Fibroblast of lung (primary cell): ENCODE measurements around the gene SLC15A5. TPM values are rescaled to one million over a fixed set of nuclear protein-coding genes. Genes with fewer than 3 reads are reported as not detected.

ENCODE experiments used
- DNase-seq, 2 donors: peaks; one replicate each; pipeline versions ENCODE4 v3.0.0 to v3.0.0-alpha.2; 2010; ENCODE audit warnings: low read depth in 2 of 2
- H2AFZ ChIP-seq: 2 replicates; pipeline ENCODE4 v1.5.1; 2012; ENCODE audit warnings: low read length, control low read depth, inconsistent platforms
- H3K27ac ChIP-seq: 2 replicates; pipeline ENCODE4 v1.5.1; 2011; ENCODE audit warnings: low read length, control low read depth; ENCODE audit not compliant: insufficient read depth
- H3K27me3 ChIP-seq: 2 replicates; pipeline ENCODE4 v1.5.1; 2011; ENCODE audit warnings: mild to moderate bottlenecking, low read length; ENCODE audit not compliant: control insufficient read depth, insufficient read depth
- H3K36me3 ChIP-seq: 2 replicates; pipeline ENCODE4 v1.5.1; 2011; ENCODE audit warnings: low read length; ENCODE audit not compliant: control insufficient read depth, insufficient read depth
- H3K4me1 ChIP-seq: 2 replicates; pipeline ENCODE4 v1.5.1; 2011; ENCODE audit warnings: low read length; ENCODE audit not compliant: control insufficient read depth, insufficient read depth; ENCODE audit errors: extremely low read depth
- H3K4me2 ChIP-seq: 2 replicates; pipeline ENCODE4 v1.5.1; 2011; ENCODE audit warnings: low read length, control low read depth; ENCODE audit not compliant: insufficient read depth; ENCODE audit errors: extremely low read depth
- H3K4me3 ChIP-seq, 4 experiments: fragments of 200-600 bp in 1 of 4; sonication (generic) in 1 of 4; replicated peaks in 1 of 4; 2 replicates each; pipeline ENCODE4 v1.5.1; 2011 to 2016; ENCODE audit warnings: low read length in 4 of 4, low read depth in 3 of 4, mild to moderate bottlenecking in 3 of 4, control low read depth in 2 of 4, inconsistent platforms in 1 of 4, mixed read lengths in 1 of 4; ENCODE audit not compliant: insufficient read depth in 1 of 4; ENCODE audit errors: control extremely low read depth in 1 of 4
- H3K79me2 ChIP-seq: 2 replicates; pipeline ENCODE4 v1.5.1; 2012; ENCODE audit warnings: mild to moderate bottlenecking, low read length, inconsistent platforms; ENCODE audit not compliant: control insufficient read depth, insufficient read depth
- H3K9ac ChIP-seq: 2 replicates; pipeline ENCODE4 v1.5.1; 2011; ENCODE audit warnings: mild to moderate bottlenecking, low read length, control low read depth; ENCODE audit not compliant: insufficient read depth
- H3K9me3 ChIP-seq: 2 replicates; pipeline ENCODE4 v1.5.1; 2012; ENCODE audit warnings: low read depth, low read length; ENCODE audit not compliant: control insufficient read depth, insufficient read depth
- H4K20me1 ChIP-seq: 2 replicates; pipeline ENCODE4 v1.5.1; 2011; ENCODE audit warnings: low read length; ENCODE audit not compliant: control insufficient read depth, insufficient read depth; ENCODE audit errors: extremely low read depth
- CTCF ChIP-seq, 2 donors: IDR thresholded peaks in 1 of 2; conservative IDR thresholded peaks in 1 of 2; 1 replicate in 1 of 2; 2 replicates in 1 of 2; pipeline ENCODE4 v1.5.1; 2011 to 2012; ENCODE audit warnings: low read length in 2 of 2, control low read depth in 1 of 2, inconsistent platforms in 1 of 2, low read depth in 1 of 2, mild to moderate bottlenecking in 1 of 2
- EZH2 ChIP-seq: IDR thresholded peaks from 2 replicates; pipeline ENCODE4 v1.5.1; 2012; ENCODE audit warnings: low read length, control low read depth, mild to moderate bottlenecking; ENCODE audit errors: missing control alignments
- polyA plus RNA-seq, 2 donors: library from polyadenylated mRNA; depleted of rRNA in 1 of 2; stranded (reverse) in 1 of 2; unstranded in 1 of 2; fragments of >200 nt; gene quantifications; 2 replicates each; pipeline ENCODE4 v1.2.1, GENCODE V29; 2011 to 2012; ENCODE audit warnings: missing spikeins in 1 of 2
- total RNA-seq: library from RNA; depleted of rRNA; stranded (reverse); fragments of >200 nt; gene quantifications from 2 replicates; pipeline ENCODE4 v1.2.1, GENCODE V29; 2014

SLC15A5 gene
- total and polyA plus RNA-seq, 2 donors (not counting 1 experiment from before 2014, with no cell fraction given): not detected

GRCh38 chr12:16148938-16149337 lies 128.5 kb downstream of the SLC15A5 start:
- no peak overlapping the region for H2AFZ ChIP-seq
- no peak overlapping the region for H3K27ac ChIP-seq
- no peak overlapping the region for H3K4me3 ChIP-seq
- H3K36me3 ChIP-seq: no peaks in the 10 kb centered on the region
- no peaks in the 10 kb centered on the region for H4K20me1 ChIP-seq
- H3K9ac ChIP-seq: no peak overlapping the region
- H3K27me3 ChIP-seq: no peaks in the 10 kb centered on the region
- H3K4me2 ChIP-seq: no peak overlapping the region
- no peaks in the 10 kb centered on the region for H3K9me3 ChIP-seq
- TF ChIP-seq EZH2 (no peak), CTCF (conservative IDR thresholded peaks at IDR 0.05 in 1 of 2, IDR thresholded peaks at IDR 0.05 in 1 of 2; ENCODE audit: low read depth in 1 of 2, low read length in 2 of 2) (no peak)
- no peaks in the 10 kb centered on the region for H3K4me1 ChIP-seq
- no peaks in the 10 kb centered on the region for H3K79me2 ChIP-seq
- no peak for DNase-seq

Other genes with a start within 250 kb of the SLC15A5 start
- 78.6 and 117 TPM in 2 replicates for gene MGST1, start 70.0 kb upstream of the SLC15A5 start, total RNA-seq
- 386 and 634 TPM in 2 replicates for gene MGST1, start 70.0 kb upstream of the SLC15A5 start, polyA plus RNA-seq